Ovary (tissue), 9 donors: ENCODE results near the gene SULF2. TPM values are rescaled to one million over a fixed set of nuclear protein-coding genes. Genes with fewer than 3 reads are reported as not detected.
A peak's percentile ranks its signal among the peaks of the same experiment; 100 is the strongest.

Source experiments
- DNase-seq, 5 donors: peaks; one replicate each; pipeline ENCODE4 v3.0.0-alpha.2; 2019 to 2020
- H3K27ac ChIP-seq, 2 donors: fragments of 200-600 bp; one replicate each; pipeline versions ENCODE4 v1.5.1 to v1.8.0; 2019 to 2022
- H3K27me3 ChIP-seq: fragments of 200-600 bp; one replicate; pipeline ENCODE4 v1.8.0; 2022
- H3K36me3 ChIP-seq: fragments of 200-600 bp; sonication (generic); one replicate; pipeline ENCODE4 v1.5.1; 2019
- H3K4me1 ChIP-seq: one replicate; pipeline ENCODE4 v1.8.1; 2013; ENCODE audit warnings: mild to moderate bottlenecking, moderate library complexity; ENCODE audit not compliant: insufficient read depth
- H3K4me3 ChIP-seq: fragments of 200-600 bp; sonication (generic); one replicate; pipeline ENCODE4 v1.5.1; 2017
- H3K9me3 ChIP-seq, 2 donors: fragments of 200-600 bp in 1 of 2; sonication (generic) in 1 of 2; one replicate each; pipeline versions ENCODE4 v1.5.1 to v1.8.1; 2013 to 2019; ENCODE audit warnings: mild to moderate bottlenecking in 1 of 2, moderate library complexity in 1 of 2
- EP300 ChIP-seq: sonication (generic); formaldehyde crosslinking; IDR thresholded peaks from one replicate; pipeline ENCODE4 v1.6.1; 2017; ENCODE audit warnings: antibody characterized with exemption
- POLR2A ChIP-seq: fragments of 450-650 bp; IDR thresholded peaks from one replicate; pipeline ENCODE4 v1.6.1; 2017; ENCODE audit warnings: antibody characterized with exemption, mild to moderate bottlenecking, moderate library complexity
- WGBS, 3 donors: extraction: QIAGEN DNeasy Blood & Tissue Kit in 1 of 3; methylation state at CpG; one replicate each; pipeline versions ENCODE4 v1.1.5 to v1.1.7; 2013 to 2017; 5-methylcytosine and 5-hydroxymethylcytosine counted together
- intact Hi-C, 4 donors: fragments of 100-400 bp; cut with DNase I; formaldehyde crosslinking; loops; one replicate each; pipeline versions ENCODE4 v1.11.0 to v1.15.1; 2022 to 2023
- polyA plus RNA-seq, 2 donors: library from polyadenylated mRNA; stranded (reverse); fragments of 200-250 nt in 1 of 2; fragments of 350-450 nt in 1 of 2; fragmentation: Illumina TruSeq in 1 of 2; extraction: RNeasy Lipid Tissue Mini Kit (QIAGEN cat#74804) in 1 of 2; gene quantifications; one replicate each; pipeline ENCODE4 v1.2.3, GENCODE V29; 2013 to 2014
- total RNA-seq, 7 donors: library from RNA; depleted of rRNA in 2 of 7; stranded (reverse); fragments of >200 nt in 2 of 7; fragmentation: NEBNext Ultra II Directional in 3 of 7; extraction: Animal tissue kit (Norgen Biotek cat#: 25700) in 3 of 7; gene quantifications; one replicate each; pipeline versions ENCODE4 v1.1.0 to v1.2.4, GENCODE V29; 2016 to 2023
- TF ChIP-seq, protein P1 (sequence below), 3 donors: fragments of 450-650 bp in 2 of 3; fragments of 200-600 bp in 1 of 3; IDR thresholded peaks; one replicate each; pipeline versions ENCODE4 v1.5.1 to v1.8.0; 2016 to 2022; ENCODE audit warnings: antibody characterized with exemption in 3 of 3, mild to moderate bottlenecking in 1 of 3
- donor health status: DM: no; HTN: no; CAD: no; lungs with moderate emphysema.
- donor health status: DM: no; HTN: no; CAD: no.
- donor health status: Bipolar disorder and iron deficiency.
- donor health status: DM: yes; HTN: yes; CAD: no.
- donor health status: DM: no; HTN: no; CAD: no.
- donor health status: DM: yes; HTN: yes; CAD: no.

Gene SULF2
- total and polyA plus RNA-seq, 9 donors: 128 to 423 (median 362) TPM

DNA sequence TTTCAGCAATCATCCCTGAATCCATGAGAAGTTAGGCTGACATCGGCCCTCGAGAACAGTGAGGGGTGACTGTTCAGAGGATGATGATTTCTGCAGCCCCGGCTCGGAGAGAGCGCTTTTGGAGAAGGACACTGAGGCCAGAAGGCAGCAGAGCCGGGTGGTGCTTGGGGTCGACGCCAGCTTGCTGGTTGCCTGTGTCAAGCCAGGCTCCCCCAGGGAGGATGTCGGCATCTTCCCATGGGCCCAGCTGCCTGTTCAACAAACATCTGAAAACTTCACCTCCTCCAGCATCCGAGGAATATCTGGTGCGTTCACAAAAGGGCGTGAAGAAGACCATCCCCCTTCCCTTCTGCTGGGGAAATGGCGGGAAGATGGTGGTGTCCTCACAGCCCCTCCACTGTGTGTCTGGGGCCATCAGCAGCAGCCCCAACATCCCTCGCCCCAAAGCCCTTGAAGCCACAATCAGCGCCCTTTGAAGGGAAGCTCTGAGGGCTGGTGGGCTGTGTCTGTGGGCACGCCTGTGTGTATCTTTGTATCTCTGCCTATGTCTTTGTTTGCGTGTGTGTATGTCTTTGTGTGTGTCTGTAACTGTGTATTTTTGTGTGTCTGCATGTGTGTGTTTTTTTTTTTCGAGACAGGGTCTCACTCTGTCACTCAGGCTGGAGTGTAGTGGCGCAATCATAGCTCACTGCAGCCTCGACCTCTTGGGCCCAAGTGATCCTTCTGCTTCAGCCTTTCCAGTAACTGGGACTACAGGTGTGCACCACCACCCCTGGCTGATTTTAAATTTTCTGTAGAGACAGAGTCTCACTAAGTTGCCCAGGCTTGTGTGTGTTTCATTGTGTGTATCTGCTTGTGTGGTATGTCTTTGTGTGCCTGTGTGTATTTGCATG is 97.9 kb downstream of the SULF2 start:
- H3K36me3 ChIP-seq: no peaks in the 10 kb centered on the region
- peaks cover 4% of the 10 kb centered on the region for H3K4me1 ChIP-seq
- DNase-seq: no peak
- H3K27ac ChIP-seq: no peak overlapping the region
- no peak overlapping the region for H3K4me3 ChIP-seq
- TF ChIP-seq POLR2A (no peak), EP300 (no peak)
- TF ChIP-seq, protein P1, sequence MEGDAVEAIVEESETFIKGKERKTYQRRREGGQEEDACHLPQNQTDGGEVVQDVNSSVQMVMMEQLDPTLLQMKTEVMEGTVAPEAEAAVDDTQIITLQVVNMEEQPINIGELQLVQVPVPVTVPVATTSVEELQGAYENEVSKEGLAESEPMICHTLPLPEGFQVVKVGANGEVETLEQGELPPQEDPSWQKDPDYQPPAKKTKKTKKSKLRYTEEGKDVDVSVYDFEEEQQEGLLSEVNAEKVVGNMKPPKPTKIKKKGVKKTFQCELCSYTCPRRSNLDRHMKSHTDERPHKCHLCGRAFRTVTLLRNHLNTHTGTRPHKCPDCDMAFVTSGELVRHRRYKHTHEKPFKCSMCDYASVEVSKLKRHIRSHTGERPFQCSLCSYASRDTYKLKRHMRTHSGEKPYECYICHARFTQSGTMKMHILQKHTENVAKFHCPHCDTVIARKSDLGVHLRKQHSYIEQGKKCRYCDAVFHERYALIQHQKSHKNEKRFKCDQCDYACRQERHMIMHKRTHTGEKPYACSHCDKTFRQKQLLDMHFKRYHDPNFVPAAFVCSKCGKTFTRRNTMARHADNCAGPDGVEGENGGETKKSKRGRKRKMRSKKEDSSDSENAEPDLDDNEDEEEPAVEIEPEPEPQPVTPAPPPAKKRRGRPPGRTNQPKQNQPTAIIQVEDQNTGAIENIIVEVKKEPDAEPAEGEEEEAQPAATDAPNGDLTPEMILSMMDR (IDR thresholded peaks at IDR 0.05): no peak
- peaks cover 0 to 12% of the 10 kb centered on the region in 2 donors for H3K9me3 ChIP-seq
- H3K27me3 ChIP-seq: no peaks in the 10 kb centered on the region
- 90 to 91% (median 90%) methylated on average over 20 of the region's 20 CpGs for WGBS, 3 donors
- intact Hi-C loops: loop anchor here in 1 of 4 donors (10.0 kb wide), 1 partner anchor 477 kb away; no protein-coding TSS in a partner anchor

DNA sequence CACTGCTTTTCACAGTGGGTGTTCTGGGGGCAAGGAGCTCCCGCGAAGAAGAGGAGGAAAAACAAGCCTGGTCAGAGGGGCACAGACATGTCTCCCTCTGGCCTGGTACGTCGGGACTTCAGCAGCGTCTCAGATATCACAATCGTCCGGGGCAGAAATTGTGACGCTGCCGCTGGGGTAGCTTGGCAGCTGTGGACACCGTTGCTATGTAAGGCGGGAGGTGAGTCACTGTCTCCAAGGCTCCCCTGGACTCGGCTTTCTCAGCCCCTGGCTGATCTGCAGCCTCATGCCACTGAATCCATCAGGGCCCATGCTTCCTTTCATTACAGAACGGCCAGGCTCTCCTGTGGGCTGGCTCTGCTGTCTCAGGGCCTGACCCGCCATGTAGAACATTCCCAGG is 98.7 kb downstream of the SULF2 start:
- Histone ChIP-seq H3K27ac (no peak overlapping the region), H3K4me3 (no peak overlapping the region), H3K4me1 (peaks cover 7% of the 10 kb centered on the region), H3K36me3 (no peaks in the 10 kb centered on the region), H3K9me3 (peaks cover 0 to 5% of the 10 kb centered on the region in 2 donors), H3K27me3 (no peaks in the 10 kb centered on the region)
- TF ChIP-seq, protein P1 (IDR thresholded peaks at IDR 0.05): no peak
- TF ChIP-seq EP300: no peak
- no peak for TF ChIP-seq POLR2A
- DNase-seq: no peak
- intact Hi-C loops: loop anchor here in 1 of 4 donors (10.0 kb wide), 1 partner anchor 478 kb away; no protein-coding TSS in a partner anchor
- WGBS, 3 donors: 67 to 83% (median 68%) methylated on average over 14 of the region's 14 CpGs

DNA sequence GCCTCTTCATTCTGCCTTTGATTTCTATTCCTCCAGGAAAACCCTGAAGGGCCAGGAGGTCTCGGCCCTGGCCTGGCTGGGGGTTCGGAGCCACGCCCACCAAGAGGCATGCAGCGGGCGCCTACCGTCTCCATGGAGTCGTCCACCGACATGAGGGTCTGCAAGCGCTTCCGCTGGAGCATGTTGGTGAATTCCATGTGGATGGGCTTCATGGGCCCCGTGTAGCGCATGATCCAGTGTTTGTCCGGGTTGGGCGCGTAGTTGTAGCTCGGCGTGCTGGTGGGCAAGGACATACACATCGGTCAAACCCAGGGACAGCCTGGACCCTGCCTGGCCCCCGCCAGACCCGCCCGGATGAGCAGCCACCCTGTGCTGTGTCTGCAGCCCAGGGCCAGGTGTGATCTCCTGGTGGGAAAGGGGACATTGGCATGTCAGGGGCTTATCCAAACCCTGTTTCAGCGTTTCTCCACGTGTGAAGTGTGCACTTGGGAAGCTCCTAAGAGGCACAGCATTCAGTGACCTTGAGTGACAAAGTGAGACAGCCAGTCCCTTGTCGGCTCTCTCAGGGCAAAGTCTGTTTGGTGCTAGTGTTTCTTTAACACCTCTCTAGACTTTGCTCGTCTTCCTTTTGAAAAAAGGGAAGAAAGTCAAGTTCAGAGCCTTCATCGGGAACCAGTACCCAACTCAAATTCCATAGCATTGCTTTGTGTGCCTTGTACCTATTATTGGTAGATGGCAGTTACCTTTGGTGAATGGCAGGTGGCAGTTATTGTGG is 100.8 kb downstream of the SULF2 start:
- H3K4me3 ChIP-seq: no peak overlapping the region
- intact Hi-C loops: loop anchor here in 1 of 4 donors (10.0 kb wide), 1 partner anchor 480 kb away; no protein-coding TSS in a partner anchor
- no peaks in the 10 kb centered on the region for H3K27me3 ChIP-seq
- TF ChIP-seq, protein P1 (IDR thresholded peaks at IDR 0.05): no peak
- TF ChIP-seq EP300 (no peak), POLR2A (no peak)
- peaks cover 7% of the 10 kb centered on the region for H3K4me1 ChIP-seq
- no peak for DNase-seq
- no peak overlapping the region for H3K27ac ChIP-seq
- H3K9me3 ChIP-seq: no peaks in the 10 kb centered on the region
- WGBS, 3 donors: 89 to 93% (median 91%) methylated on average over 26 of the region's 26 CpGs
- H3K36me3 ChIP-seq: no peaks in the 10 kb centered on the region

DNA sequence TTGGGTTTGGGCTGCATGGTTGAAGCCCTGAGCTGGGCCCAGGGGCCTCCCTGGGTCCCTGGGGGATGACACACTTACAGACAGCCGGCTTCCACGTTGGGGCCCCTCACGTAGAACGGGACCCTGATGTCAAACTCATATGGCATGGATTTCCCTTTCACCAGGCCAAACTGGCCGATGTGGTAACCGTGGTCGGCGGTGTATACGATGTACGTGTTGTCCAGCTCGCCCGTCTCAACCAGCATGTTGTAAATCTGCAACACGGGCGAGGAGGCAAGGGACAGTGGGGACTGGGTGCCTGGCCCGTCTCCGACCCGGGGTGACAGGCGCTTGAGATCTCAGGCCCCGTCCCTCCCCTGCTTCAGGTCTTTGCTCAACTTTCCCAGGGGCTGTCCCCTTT is 102.4 kb downstream of the SULF2 start:
- TF ChIP-seq EP300: no peak
- no peak for TF ChIP-seq POLR2A
- TF ChIP-seq, protein P1 (IDR thresholded peaks at IDR 0.05): no peak
- Histone ChIP-seq H3K36me3 (no peaks in the 10 kb centered on the region), H3K4me3 (no peak overlapping the region), H3K27ac (peak overlapping the region in 1 of 2 donors; percentile 3), H3K9me3 (no peaks in the 10 kb centered on the region), H3K27me3 (no peaks in the 10 kb centered on the region), H3K4me1 (peaks cover 7% of the 10 kb centered on the region)
- DNase-seq: no peak
- WGBS, 3 donors: 88% methylated on average over 19 of the region's 19 CpGs
- intact Hi-C loops: loop anchor here in 1 of 4 donors (10.0 kb wide), 1 partner anchor 482 kb away; no protein-coding TSS in a partner anchor
